GM12873 (cell line): ENCODE data around the gene PPP6R3.

Experiments used
- TF ChIP-seq, protein P1 (sequence below): IDR thresholded peaks from 2 replicates; pipeline ENCODE4 v1.5.1; 2012; ENCODE audit warnings: low read depth, mild to moderate bottlenecking, moderate library complexity, low read length, control low read depth; ENCODE audit not compliant: insufficient read depth; ENCODE audit errors: missing control alignments

Gene PPP6R3

DNA sequence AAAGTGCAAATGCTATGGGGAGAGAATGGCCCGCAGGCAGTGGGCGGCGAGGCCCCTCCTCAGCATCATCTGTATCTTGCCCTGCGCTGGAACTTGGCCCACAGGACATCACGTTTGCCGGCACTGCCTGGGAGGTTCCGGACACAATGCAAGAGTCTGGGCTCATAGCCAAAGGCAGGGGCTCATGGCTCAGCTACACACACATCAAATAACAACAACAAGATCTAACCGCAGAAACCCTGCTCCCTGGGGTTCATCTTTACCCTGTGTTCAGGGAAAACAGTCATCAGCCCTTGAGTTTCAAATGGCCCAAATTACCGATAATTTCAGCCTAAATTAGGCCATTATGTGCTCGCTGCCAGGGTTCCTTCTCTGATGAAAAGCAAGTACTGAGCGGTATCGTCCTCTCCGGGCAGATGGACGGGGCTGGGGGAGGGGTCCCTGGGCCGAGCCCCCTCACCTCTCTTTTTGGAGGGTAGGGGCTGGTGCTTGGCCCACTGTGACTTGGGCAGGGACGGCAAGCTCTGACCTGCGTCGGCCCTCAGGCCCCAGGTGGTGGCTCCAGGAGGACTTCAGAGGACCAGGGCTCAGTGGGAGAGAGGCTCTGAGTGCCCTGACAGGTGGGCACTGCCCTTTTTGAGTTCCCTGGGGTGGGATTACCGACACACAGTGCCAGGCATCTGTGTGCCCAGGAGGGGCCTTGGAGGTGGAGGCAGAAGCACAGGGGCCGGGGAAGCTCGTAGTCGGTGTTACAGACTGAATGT, 198.8 kb downstream of the PPP6R3 start:
- TF ChIP-seq, protein P1, sequence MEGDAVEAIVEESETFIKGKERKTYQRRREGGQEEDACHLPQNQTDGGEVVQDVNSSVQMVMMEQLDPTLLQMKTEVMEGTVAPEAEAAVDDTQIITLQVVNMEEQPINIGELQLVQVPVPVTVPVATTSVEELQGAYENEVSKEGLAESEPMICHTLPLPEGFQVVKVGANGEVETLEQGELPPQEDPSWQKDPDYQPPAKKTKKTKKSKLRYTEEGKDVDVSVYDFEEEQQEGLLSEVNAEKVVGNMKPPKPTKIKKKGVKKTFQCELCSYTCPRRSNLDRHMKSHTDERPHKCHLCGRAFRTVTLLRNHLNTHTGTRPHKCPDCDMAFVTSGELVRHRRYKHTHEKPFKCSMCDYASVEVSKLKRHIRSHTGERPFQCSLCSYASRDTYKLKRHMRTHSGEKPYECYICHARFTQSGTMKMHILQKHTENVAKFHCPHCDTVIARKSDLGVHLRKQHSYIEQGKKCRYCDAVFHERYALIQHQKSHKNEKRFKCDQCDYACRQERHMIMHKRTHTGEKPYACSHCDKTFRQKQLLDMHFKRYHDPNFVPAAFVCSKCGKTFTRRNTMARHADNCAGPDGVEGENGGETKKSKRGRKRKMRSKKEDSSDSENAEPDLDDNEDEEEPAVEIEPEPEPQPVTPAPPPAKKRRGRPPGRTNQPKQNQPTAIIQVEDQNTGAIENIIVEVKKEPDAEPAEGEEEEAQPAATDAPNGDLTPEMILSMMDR: no peak

DNA sequence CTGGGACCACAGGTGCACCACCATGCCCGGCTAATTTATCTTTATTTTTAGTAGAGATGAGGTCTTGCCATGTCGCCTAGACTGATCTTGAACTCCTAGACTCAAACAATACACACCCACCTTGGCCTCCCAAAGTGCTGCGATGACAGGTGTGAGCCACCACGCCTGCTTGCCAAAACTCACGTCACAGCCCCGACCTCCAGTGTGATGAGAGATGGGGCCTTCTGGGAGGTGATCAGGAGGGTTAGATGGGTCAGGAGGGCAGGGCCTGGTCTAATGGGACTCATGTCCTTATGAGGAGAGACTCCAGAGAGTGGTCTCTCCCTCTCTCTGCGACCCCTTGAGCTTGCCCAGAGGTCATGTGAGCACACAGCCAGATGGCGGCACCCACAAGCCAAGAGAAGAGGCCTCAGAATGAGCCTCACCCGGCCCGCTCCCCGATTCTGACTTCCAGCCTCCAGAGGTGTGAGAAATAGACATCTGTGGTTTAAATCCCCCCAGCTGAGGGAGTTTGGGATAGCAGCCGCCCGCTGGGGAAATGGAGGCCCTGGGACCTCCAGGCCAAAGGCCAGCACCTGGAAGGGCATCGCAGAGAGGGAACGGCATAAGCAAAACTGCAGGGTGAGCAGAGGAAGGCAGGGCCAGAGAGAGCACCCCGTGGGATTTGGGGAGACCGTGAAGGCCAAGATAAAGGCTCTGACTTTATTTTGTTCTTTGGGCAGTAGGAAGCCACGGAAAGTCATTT, 199.7 kb downstream of the PPP6R3 start:
- TF ChIP-seq, protein P1: no peak

DNA sequence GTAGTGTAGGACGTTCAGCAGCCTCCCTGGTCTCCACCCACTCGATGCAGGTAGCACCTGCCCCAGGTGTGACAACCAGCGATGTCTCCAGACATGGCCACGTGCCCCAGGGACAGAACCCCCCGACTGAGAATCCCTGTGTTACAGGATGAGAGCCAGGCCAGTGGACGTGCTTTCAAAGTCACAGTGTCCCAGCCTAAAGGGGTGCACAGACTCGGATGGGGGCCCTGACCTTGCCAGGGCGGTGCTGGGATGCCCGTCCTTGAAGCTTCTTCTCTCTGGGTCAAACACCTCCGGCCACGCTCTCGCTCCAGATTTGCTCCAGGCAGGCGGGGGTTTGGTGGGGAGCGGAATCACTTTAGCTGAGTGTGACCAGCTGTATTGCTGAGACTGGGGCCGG, 200.5 kb downstream of the PPP6R3 start:
- TF ChIP-seq, protein P1: no peak

DNA sequence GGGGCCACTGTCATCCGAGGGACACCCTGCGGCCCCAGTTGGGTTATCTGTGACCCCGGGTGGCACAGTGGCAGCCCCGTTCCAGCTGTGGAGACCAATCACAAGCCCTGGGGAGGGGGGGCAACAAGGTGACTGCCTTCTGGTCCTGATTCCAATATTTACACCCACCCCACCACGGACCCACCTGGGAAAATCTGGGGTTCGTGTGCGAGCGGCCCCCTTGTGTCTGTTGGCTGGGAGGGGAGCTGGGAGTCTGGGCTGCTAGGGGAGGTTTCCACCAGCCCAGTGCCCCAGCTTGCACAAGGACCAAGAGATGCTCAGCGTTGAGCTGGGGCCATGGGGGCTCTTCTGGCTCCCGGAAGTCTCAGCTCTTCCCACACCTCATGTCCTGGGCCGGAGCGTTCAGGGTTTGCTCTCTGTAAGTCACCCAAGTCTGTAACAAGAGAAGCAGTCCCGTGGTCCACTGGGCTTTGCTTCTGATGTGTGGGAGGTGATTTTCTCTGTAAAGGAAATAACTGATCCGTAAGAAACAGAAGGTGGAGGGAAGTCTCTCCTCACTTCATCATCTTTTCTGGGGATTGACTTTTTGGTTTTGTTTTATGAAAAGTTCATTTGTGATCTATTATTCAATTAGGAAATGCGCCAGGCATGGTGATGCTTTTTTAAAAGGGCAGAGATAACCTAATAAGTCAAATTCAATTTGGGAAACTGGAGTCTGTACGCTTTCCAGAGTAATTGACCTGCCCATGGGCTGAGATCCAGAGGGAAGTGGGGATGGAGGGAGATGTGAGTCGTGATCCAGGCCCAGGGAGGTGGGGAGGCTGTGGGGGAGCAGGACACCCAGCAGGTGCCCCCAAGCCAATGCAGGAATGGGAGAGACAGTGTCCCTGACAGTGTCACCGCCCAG, 201.4 kb downstream of the PPP6R3 start:
- TF ChIP-seq, protein P1: no peak

DNA sequence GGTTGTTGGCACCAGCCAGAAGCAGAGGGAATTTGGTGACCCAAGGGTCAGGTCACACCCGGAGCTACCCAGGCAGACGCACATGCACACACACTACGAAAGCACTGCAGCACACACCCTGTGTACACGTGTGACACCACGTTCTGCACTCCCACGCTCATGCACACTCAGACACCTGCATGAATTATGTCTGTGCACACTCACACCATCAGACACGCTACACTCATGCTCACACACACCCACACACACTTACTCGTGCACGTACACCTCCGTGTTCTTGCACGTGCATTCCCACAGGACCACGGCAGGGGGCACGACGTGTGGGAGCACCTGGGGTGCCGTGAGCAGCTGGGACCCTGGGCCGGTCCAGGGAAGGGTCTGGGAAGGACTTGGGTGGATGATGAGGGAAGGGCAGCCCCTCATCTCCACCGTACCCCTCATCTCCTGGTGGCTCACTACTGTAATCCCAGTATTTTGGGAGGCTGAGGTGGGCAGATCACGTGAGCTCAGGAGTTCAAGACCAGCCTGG, 203.0 kb downstream of the PPP6R3 start:
- TF ChIP-seq, protein P1: no peak

DNA sequence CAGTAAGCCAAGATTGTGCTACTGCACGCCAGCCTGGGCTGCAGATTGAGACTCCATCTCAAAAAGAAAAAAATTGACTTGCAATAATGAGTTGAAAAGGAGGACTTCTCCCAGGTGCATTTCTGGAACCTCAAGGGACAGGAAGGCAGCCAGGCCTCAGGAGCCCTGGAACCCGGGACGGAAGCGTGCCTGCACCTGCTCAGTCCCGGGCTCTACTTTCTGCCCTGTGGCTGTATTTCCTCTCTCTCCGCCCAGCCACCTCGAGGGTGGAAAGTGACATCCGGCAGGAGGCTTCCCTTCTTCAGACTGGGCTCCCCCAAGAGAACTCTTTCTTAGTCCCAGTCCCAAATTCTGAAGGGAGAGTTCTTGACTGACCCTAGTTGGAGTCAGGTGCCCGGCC, 203.6 kb downstream of the PPP6R3 start:
- TF ChIP-seq, protein P1: no peak
